Calu3 (cell line): ENCODE results near the gene SSTR3. TPM values are rescaled to one million over a fixed set of nuclear protein-coding genes. Genes with fewer than 3 reads are reported as not detected.

Source experiments
- BruUV-seq: library from RNA; stranded (reverse); fragments of 400-500 nt; replicated peaks from 2 replicates; lab custom pipeline; 2021; lab: Mats Ljungman, UMichigan
- CTCF ChIA-PET: fragments of 300-600 bp; sonication (Branson Sonifier 250); formaldehyde crosslinking; loops from one replicate; lab custom pipeline; 2022; ENCODE audit warnings: antibody characterized with exemption; lab: Charles Lee
- DNase-seq: peaks from one replicate; pipeline ENCODE4 v3.0.0; 2022
- H3K27ac Mint-ChIP-seq: one replicate; pipeline ENCODE4 v1.8.0; 2022; ENCODE audit warnings: mixed read lengths; ENCODE audit not compliant: unreplicated experiment
- H3K27me3 Mint-ChIP-seq: one replicate; pipeline ENCODE4 v1.8.0; 2022; ENCODE audit warnings: mixed read lengths; ENCODE audit not compliant: unreplicated experiment
- H3K36me3 Mint-ChIP-seq: one replicate; pipeline ENCODE4 v1.8.0; 2022; ENCODE audit warnings: mild to moderate bottlenecking, moderate library complexity, mixed read lengths; ENCODE audit not compliant: insufficient read depth, unreplicated experiment
- H3K4me1 Mint-ChIP-seq: one replicate; pipeline ENCODE4 v1.8.0; 2022; ENCODE audit warnings: mild to moderate bottlenecking, low read depth, mixed read lengths; ENCODE audit not compliant: unreplicated experiment
- H3K4me3 Mint-ChIP-seq: one replicate; pipeline ENCODE4 v1.8.0; 2022; ENCODE audit warnings: mild to moderate bottlenecking, low read depth, moderate library complexity, mixed read lengths; ENCODE audit not compliant: unreplicated experiment
- H3K9me3 Mint-ChIP-seq: one replicate; pipeline ENCODE4 v1.8.0; 2022; ENCODE audit warnings: low read depth, mixed read lengths; ENCODE audit not compliant: unreplicated experiment
- intact Hi-C: fragments of 100-400 bp; cut with micrococcal nuclease; formaldehyde crosslinking; loops from one replicate; pipeline ENCODE4 v1.10.0; 2022; ENCODE audit not compliant: unreplicated experiment
- total RNA-seq: library from RNA; stranded (reverse); gene quantifications from 2 replicates; pipeline ENCODE4 v1.2.3, GENCODE V29; 2022
- TF ChIP-seq, protein P1 (sequence below): fragments of 200-600 bp; IDR thresholded peaks from one replicate; pipeline ENCODE4 v1.8.0; 2022; ENCODE audit warnings: antibody characterized with exemption; ENCODE audit not compliant: unreplicated experiment

The SSTR3 gene
- total RNA-seq, 1 experiment from 2014 or later = not detected

DNA sequence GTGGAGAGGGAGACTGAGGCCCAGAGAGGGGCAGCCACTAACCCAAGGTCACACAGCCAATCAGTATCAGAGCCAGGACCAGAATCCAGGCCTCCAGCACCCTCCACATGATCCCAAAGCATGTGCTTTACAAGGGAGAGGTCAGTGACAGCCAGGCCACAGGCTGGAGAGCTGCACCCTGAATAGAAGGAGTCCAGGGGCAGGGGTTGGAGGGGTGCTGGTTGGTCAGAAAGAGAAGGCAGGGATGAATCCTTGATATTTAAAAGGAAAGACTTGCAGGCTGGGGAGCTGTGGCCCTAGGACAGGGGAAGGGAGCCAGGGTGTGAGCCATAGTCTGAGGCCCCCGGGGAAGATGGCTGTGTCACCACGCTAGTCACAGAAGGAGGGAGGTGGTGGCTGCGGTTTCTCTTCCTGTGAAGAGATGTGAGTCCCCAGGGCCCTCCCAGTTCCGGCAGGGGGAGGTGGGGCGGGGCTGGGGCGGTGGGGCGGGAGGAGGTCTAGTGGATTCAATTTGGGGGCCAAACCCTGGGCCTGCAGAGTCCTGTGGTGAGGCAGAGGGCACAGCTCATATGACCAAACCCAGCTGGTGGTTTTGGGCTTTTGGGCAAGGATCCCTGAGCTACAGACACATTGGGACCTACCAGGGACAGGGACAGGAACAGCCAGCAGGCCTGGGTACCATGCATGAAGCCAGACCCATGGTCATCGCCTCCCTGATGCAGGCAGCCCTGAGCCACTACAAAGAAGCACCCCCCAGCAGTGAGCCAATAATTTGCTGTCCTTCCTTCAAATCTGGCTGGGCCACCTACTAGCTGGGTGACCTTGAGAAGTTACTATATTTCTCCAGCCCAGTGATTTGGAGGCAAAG, 17.8 kb upstream of the SSTR3 start:
- Mint-ChIP-seq H3K27ac (peak overlapping the region; percentile 38), H3K4me3 (no peak overlapping the region), H3K27me3 (no peaks in the 10 kb centered on the region), H3K9me3 (no peaks in the 10 kb centered on the region), H3K36me3 (peaks cover 9% of the 10 kb centered on the region), H3K4me1 (peaks cover 29% of the 10 kb centered on the region)
- TF ChIP-seq, protein P1, sequence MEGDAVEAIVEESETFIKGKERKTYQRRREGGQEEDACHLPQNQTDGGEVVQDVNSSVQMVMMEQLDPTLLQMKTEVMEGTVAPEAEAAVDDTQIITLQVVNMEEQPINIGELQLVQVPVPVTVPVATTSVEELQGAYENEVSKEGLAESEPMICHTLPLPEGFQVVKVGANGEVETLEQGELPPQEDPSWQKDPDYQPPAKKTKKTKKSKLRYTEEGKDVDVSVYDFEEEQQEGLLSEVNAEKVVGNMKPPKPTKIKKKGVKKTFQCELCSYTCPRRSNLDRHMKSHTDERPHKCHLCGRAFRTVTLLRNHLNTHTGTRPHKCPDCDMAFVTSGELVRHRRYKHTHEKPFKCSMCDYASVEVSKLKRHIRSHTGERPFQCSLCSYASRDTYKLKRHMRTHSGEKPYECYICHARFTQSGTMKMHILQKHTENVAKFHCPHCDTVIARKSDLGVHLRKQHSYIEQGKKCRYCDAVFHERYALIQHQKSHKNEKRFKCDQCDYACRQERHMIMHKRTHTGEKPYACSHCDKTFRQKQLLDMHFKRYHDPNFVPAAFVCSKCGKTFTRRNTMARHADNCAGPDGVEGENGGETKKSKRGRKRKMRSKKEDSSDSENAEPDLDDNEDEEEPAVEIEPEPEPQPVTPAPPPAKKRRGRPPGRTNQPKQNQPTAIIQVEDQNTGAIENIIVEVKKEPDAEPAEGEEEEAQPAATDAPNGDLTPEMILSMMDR = no peak
- BruUV-seq = no TSS peak
- CTCF ChIA-PET = interaction anchor here (0.6 to 0.8 kb wide), 3 partner anchors 13 to 333 kb away, joined by 3 read pairs; no protein-coding TSS in a partner anchor
- intact Hi-C loops = no loop called here
- DNase-seq = no peak

DNA sequence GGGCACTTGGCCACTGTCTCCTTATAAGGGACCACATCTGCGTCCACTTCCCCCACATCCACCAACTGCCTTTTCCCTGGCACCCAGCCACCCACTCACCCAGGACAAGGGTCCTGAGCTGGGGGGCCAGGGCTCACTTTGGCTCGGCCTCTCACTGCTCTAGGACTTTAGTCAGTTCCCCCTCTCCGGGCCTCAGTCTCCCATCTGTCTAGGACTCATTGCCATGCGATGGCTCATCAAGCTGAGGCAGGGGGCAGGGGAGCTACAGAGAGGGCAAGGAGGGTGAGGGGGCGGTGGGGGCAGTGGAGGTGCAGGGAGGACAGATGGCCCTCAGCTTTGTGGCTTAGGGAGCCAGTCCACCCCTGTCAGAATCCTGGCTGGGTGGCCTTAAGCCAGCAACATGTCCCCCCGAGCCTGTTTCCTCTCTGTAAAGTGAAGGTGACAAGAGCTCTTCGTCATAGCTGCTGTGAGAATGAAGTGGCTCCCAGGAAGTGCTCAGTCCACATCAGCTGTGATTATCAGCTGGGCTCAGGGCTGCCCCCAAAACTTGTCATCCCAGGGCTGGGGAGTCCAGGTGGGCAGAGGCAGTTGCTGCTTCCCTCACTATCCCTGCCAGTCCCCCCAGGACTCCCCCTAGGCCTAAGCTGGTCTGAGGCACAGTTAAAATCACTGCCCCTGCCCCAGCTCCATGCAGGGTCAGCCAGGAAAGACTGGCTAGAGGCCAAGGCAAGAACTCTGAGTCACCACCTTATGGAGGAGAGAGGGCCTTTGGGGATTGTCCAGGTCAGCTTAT, 16.9 kb upstream of the SSTR3 start:
- CTCF ChIA-PET = interaction anchor here (0.6 to 1.2 kb wide), 5 partner anchors 14 to 333 kb away, joined by 3 to 5 read pairs (median 3); no protein-coding TSS in a partner anchor
- Mint-ChIP-seq H3K9me3 (no peaks in the 10 kb centered on the region), H3K4me3 (no peak overlapping the region), H3K27me3 (no peaks in the 10 kb centered on the region), H3K36me3 (peaks cover 9% of the 10 kb centered on the region), H3K27ac (peak overlapping the region; percentile 38), H3K4me1 (peaks cover 29% of the 10 kb centered on the region)
- DNase-seq = peak; percentile 44
- no TSS peak for BruUV-seq
- intact Hi-C loops = no loop called here
- TF ChIP-seq, protein P1 = no peak

DNA sequence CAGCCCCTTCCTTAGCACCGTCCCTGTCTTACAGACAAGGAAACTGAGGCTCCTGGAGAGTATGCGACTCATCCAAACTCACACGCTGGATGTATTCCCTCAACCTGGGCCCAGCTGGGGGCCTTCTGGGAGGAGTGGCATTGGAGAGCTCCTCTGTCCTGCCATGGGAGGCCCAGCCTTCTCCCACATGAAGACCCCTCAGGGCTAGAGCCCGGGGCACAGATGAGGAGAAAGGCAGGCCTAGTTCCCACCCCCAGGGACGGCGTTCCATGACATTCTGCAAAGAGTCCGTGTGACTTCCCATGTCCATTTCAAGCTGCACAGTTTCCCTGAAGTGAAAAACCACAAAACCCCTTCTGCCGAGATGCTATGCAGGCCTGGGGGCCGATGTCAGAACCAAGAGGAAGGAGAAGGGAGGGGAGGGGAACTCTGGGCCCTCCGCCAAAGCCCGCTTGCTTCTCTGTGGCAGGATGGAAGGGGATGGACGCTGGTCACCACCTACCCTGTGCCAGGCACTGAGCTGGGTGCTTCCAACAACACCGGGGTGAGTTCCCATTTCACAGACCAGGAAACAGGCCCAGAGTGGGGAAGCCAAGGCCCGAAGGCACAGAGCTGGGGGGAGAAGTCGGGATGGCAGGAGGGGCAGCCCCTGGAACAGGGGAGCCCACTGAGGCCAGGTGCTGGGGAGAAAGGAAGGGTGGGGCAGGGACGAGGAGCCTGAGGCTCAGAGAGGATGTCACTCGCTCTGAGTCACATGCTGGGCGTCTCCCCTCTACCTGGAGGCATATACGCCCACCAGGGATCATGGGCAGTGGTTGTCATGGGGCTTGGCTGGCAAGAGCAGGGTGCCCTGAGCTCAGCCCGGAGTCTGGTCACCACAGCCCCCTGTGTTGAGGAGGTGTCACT, 16.1 kb upstream of the SSTR3 start:
- TF ChIP-seq, protein P1 = no peak
- Mint-ChIP-seq H3K27ac (no peak overlapping the region), H3K27me3 (no peaks in the 10 kb centered on the region), H3K36me3 (peaks cover 9% of the 10 kb centered on the region), H3K4me1 (peaks cover 29% of the 10 kb centered on the region), H3K4me3 (no peak overlapping the region), H3K9me3 (no peaks in the 10 kb centered on the region)
- DNase-seq = no peak
- intact Hi-C loops = no loop called here
- CTCF ChIA-PET = interaction anchor here (1.2 kb wide), 1 partner anchor 31 kb away, joined by 3 read pairs; no protein-coding TSS in a partner anchor
- BruUV-seq = no TSS peak
